HG02885 (cell line): ENCODE measurements around the gene PKP4.

ENCODE experiments used
- ATAC-seq: cut with Tn5 transposase; IDR thresholded peaks from one replicate; pipeline ENCODE4 v1.9.1; 2021; ENCODE audit warnings: mild to moderate bottlenecking; ENCODE audit not compliant: unreplicated experiment, poor library complexity

PKP4 gene

GRCh38 chr2:158530829-158531228, 74.1 kb downstream of the PKP4 start:
- ATAC-seq = no peak

GRCh38 chr2:158533009-158533408, 76.3 kb downstream of the PKP4 start:
- no peak for ATAC-seq

- no peak for ATAC-seq
Observed at GRCh38 chr2:158539176-158540005, 82.6 kb downstream of the PKP4 start.

GRCh38 chr2:158542577-158542976, 85.8 kb downstream of the PKP4 start:
- no peak for ATAC-seq

GRCh38 chr2:158543957-158544356, 87.2 kb downstream of the PKP4 start:
- ATAC-seq = no peak

GRCh38 chr2:158544998-158545397, 88.2 kb downstream of the PKP4 start:
- ATAC-seq = no peak

- ATAC-seq = peak; percentile 78
Observed at GRCh38 chr2:158546412-158547144, 89.8 kb downstream of the PKP4 start.

- ATAC-seq = no peak
Observed at GRCh38 chr2:158553257-158553656, 96.5 kb downstream of the PKP4 start.

- ATAC-seq = no peak
Observed at GRCh38 chr2:158554996-158555395, 98.2 kb downstream of the PKP4 start.

- no peak for ATAC-seq
Observed at GRCh38 chr2:158556124-158556523, 99.4 kb downstream of the PKP4 start.

GRCh38 chr2:158557752-158558151, 101.0 kb downstream of the PKP4 start:
- no peak for ATAC-seq

GRCh38 chr2:158559252-158559651, 102.5 kb downstream of the PKP4 start:
- no peak for ATAC-seq

- ATAC-seq = no peak
Observed at GRCh38 chr2:158560259-158560658, 103.5 kb downstream of the PKP4 start.

- ATAC-seq = no peak
Observed at GRCh38 chr2:158561054-158561453, 104.3 kb downstream of the PKP4 start.

- ATAC-seq = no peak
Observed at GRCh38 chr2:158567208-158567607, 110.5 kb downstream of the PKP4 start.

GRCh38 chr2:158569284-158569683, 112.5 kb downstream of the PKP4 start:
- ATAC-seq = no peak

- no peak for ATAC-seq
Observed at GRCh38 chr2:158570869-158571268, 114.1 kb downstream of the PKP4 start.

- no peak for ATAC-seq
Observed at GRCh38 chr2:158573739-158574138, 117.0 kb downstream of the PKP4 start.

GRCh38 chr2:158575051-158575635, 118.4 kb downstream of the PKP4 start:
- ATAC-seq = no peak

GRCh38 chr2:158577141-158577540, 120.4 kb downstream of the PKP4 start:
- no peak for ATAC-seq

- peak; percentile 95 for ATAC-seq
Observed at GRCh38 chr2:158578703-158579330, 122.1 kb downstream of the PKP4 start.
